ENCODE data around the gene NMNAT2. TPM values are rescaled to one million over a fixed set of nuclear protein-coding genes. Genes with fewer than 3 reads are reported as not detected.

NMNAT2 gene
- total and polyA plus RNA-seq, 2 of the 4 experiments (the other 2 are of a cell fraction), result 0.36 to 2.4 TPM

GRCh38 chr1:183281039-183281438 is 137.1 kb downstream of the NMNAT2 start:
- no peak overlapping the region for H2AK9ac ChIP-seq (replicated peaks; ENCODE audit: low read depth, low read length, poor library complexity)
- peak overlapping the region; percentile 6; the same call in 1 of the 3 replicates for H2BK15ac ChIP-seq (ENCODE audit: low read depth, low read length)
- no peak overlapping the region for H3K4me3 ChIP-seq (ENCODE audit: insufficient read depth, low read depth, low read length)
- peak overlapping the region in 1 of 2 experiments; percentile 84; a peak in 2 of 4 replicates for H4K8ac ChIP-seq (ENCODE audit: low read depth in 2 of 2, low read length in 2 of 2)
- peaks cover 0 to 24% of the 10 kb centered on the region in 2 experiments; a peak in 2 of 4 replicates for H3K79me1 ChIP-seq (ENCODE audit: low read depth in 1 of 2, low read length in 2 of 2)
- ATAC-seq (ENCODE audit: low read depth), result peak; percentile 8; the same call in 1 of the 2 replicates
- POLR2A ChIA-PET (ENCODE audit: unreplicated experiment), result no interaction called here
- 0 out of 2 replicates have a peak overlapping the region, but pooled peaks have one; percentile 5 for H4K5ac ChIP-seq (ENCODE audit: low read depth, low read length)
- peak overlapping the region; percentile 54 for H3K14ac ChIP-seq (replicated peaks; ENCODE audit: low read depth, low read length)
- peak overlapping the region; percentile 6; the same call in 1 of the 2 replicates for H3K23ac ChIP-seq (ENCODE audit: low read depth, low read length)
- H2BK120ac ChIP-seq (ENCODE audit: low read depth, low read length), result peak overlapping the region; percentile 87
- WGBS, 2 experiments (ENCODE audit: extremely low coverage in 2 of 2, insufficient read length in 1 of 2), result no CpG with 5 or more reads among the region's 2 CpGs
- no peaks in the 10 kb centered on the region; the same call in 1 of the 2 replicates for H4K20me1 ChIP-seq (ENCODE audit: insufficient read depth, low read length)
- H2AK5ac ChIP-seq (ENCODE audit: low read depth, low read length), result peak overlapping the region; percentile 3; the same call in 1 of the 2 replicates
- peak overlapping the region; percentile 54 for H2AFZ ChIP-seq (replicated peaks; ENCODE audit: low read length, poor library complexity)
- H3K18ac ChIP-seq (ENCODE audit: low read depth, low read length), result peak overlapping the region; percentile 14; the same call in 1 of the 2 replicates
- H2BK20ac ChIP-seq (ENCODE audit: low read depth, low read length), result peak overlapping the region; percentile 66
- H3K9me3 ChIP-seq (ENCODE audit: control insufficient read depth, insufficient read depth, low read length), result no peaks in the 10 kb centered on the region
- no peak overlapping the region for H3K9ac ChIP-seq (ENCODE audit: low read depth, low read length)
- H3K4ac ChIP-seq (ENCODE audit: low read depth, low read length), result peak overlapping the region; percentile 57
- DNase-seq, result peak; percentile 49
- in situ Hi-C loops (cut with MboI; ENCODE audit: low sequenced_read_pairs), result loop anchor here (10.0 kb wide), 1 partner anchor 344 kb away; no protein-coding TSS in a partner anchor
- intact Hi-C loops (cut with micrococcal nuclease), result loop anchor here (1.0 to 5.0 kb wide), 7 partner anchors 37 to 406 kb away; partner anchors contain the start of gene SMG7
- no peak overlapping the region for H3K4me2 ChIP-seq (ENCODE audit: low read depth, low read length)
- H3K27me3 ChIP-seq (ENCODE audit: control insufficient read depth, insufficient read depth, low read length), result no peaks in the 10 kb centered on the region
- dilution Hi-C loops (cut with HindIII; ENCODE audit: low sequenced_read_pairs, unreplicated experiment), result no loop called here
- no TSS peak for BruUV-seq (replicated peaks)
- H3K9me1 ChIP-seq (ENCODE audit: insufficient read depth, low read length), result peaks cover 23% of the 10 kb centered on the region
- no peak overlapping the region for H3K56ac ChIP-seq (ENCODE audit: extremely low read depth, insufficient read depth, low read length)
- H4K91ac ChIP-seq (ENCODE audit: insufficient read depth, low read depth, low read length), result peak overlapping the region; percentile 49
- CTCF ChIA-PET, result interaction anchor here (0.6 to 2.7 kb wide), 7 partner anchors 38 to 320 kb away, joined by 3 to 20 read pairs (median 4); no protein-coding TSS in a partner anchor
- H2BK5ac ChIP-seq (ENCODE audit: low read depth, low read length, poor library complexity, severe bottlenecking), result peak overlapping the region; percentile 74
- H3K27ac ChIP-seq (ENCODE audit: insufficient read depth, low read length), result peak overlapping the region; percentile 7; the same call in 1 of the 2 replicates
- no peaks in the 10 kb centered on the region for H3K36me3 ChIP-seq (ENCODE audit: control insufficient read depth, insufficient read depth, low read length)
- peaks cover 26% of the 10 kb centered on the region for H3K4me1 ChIP-seq (ENCODE audit: control insufficient read depth, insufficient read depth, low read length)
- no peak for TF ChIP-seq POLR2A (IDR thresholded peaks at IDR 0.05; ENCODE audit: low read depth, low read length)
- TF ChIP-seq NFE2L2 (IDR thresholded peaks at IDR 0.05; ENCODE audit: low read depth, low read length), result no peak
- TF ChIP-seq RCOR1 (IDR thresholded peaks at IDR 0.05; ENCODE audit: insufficient replicate concordance, low read length), result no peak
- no peak for TF ChIP-seq BHLHE40 (IDR thresholded peaks at IDR 0.05; ENCODE audit: low read depth, low read length)
- no peak for TF ChIP-seq ELK1 (IDR thresholded peaks at IDR 0.05; ENCODE audit: borderline replicate concordance, low read depth, low read length)
- no peak for TF ChIP-seq CHD1 (IDR thresholded peaks at IDR 0.05; ENCODE audit: low read depth, low read length)
- no peak for TF ChIP-seq CTCF (conservative IDR thresholded peaks at IDR 0.05; ENCODE audit: low read depth, low read length)
- TF ChIP-seq USF2 (IDR thresholded peaks at IDR 0.05; ENCODE audit: low read depth, low read length), result no peak
- TF ChIP-seq CEBPB (IDR thresholded peaks at IDR 0.05; ENCODE audit: low read depth, low read length), result peak; percentile 96
- no peak; the same call in 1 of the 2 replicates for TF ChIP-seq SMC3 (IDR thresholded peaks at IDR 0.05; ENCODE audit: low read depth, low read length)
- peak; percentile 44 for TF ChIP-seq RAD21 (IDR thresholded peaks at IDR 0.05; ENCODE audit: low read length)
- TF ChIP-seq MXI1 (IDR thresholded peaks at IDR 0.05; ENCODE audit: borderline replicate concordance, low read depth, low read length), result no peak
- TF ChIP-seq MAFK (IDR thresholded peaks at IDR 0.05; ENCODE audit: low read depth, low read length), result no peak
- no peak for TF ChIP-seq FOS (IDR thresholded peaks at IDR 0.05; ENCODE audit: low read depth, low read length)
- no peak for TF ChIP-seq MAZ (IDR thresholded peaks at IDR 0.05; ENCODE audit: borderline replicate concordance, low read depth, low read length)

Data from IMR-90 (cell line).